Mesenchymal stem cell (in vitro differentiated cells and primary cell): Measurements from ENCODE around the gene EFNA5.

Source experiments
- DNase-seq: peaks from one replicate; pipeline ENCODE4 v3.0.0-alpha.2; 2013
- H2AFZ ChIP-seq: one replicate; pipeline ENCODE4 v1.6.1; 2013; ENCODE audit warnings: low read depth, mild to moderate bottlenecking, control low read depth, inconsistent platforms, low read length, moderate library complexity
- H2AK5ac ChIP-seq: 2 replicates; pipeline ENCODE4 v1.6.1; 2013; ENCODE audit warnings: low read length, moderate library complexity, mild to moderate bottlenecking, inconsistent platforms; ENCODE audit not compliant: severe bottlenecking
- H2BK120ac ChIP-seq: one replicate; pipeline ENCODE4 v1.6.1; 2013; ENCODE audit warnings: low read depth, mild to moderate bottlenecking, inconsistent platforms, low read length, moderate library complexity
- H2BK12ac ChIP-seq, 2 experiments: one replicate each; pipeline ENCODE4 v1.6.1; 2013; ENCODE audit warnings: inconsistent platforms in 2 of 2, low read length in 2 of 2, mild to moderate bottlenecking in 2 of 2, moderate library complexity in 2 of 2, control low read depth in 1 of 2
- H2BK15ac ChIP-seq: one replicate; pipeline ENCODE4 v1.6.1; 2013; ENCODE audit warnings: mild to moderate bottlenecking, low read depth, inconsistent platforms; ENCODE audit not compliant: poor library complexity, severe bottlenecking
- H2BK5ac ChIP-seq: 2 replicates; pipeline ENCODE4 v1.6.1; 2013; ENCODE audit warnings: low read depth, mild to moderate bottlenecking, low read length, control low read depth, inconsistent platforms; ENCODE audit not compliant: poor library complexity, severe bottlenecking
- H3K14ac ChIP-seq, 2 experiments: one replicate each; pipeline ENCODE4 v1.6.1; 2013; ENCODE audit warnings: inconsistent platforms in 2 of 2, low read length in 2 of 2, control low read depth in 1 of 2, mild to moderate bottlenecking in 1 of 2, moderate library complexity in 1 of 2
- H3K18ac ChIP-seq, 2 experiments: one replicate each; pipeline ENCODE4 v1.6.1; 2013; ENCODE audit warnings: inconsistent platforms in 2 of 2, low read length in 2 of 2, control low read depth in 1 of 2, low read depth in 1 of 2, mild to moderate bottlenecking in 1 of 2
- H3K23ac ChIP-seq, 2 experiments: one replicate each; pipeline ENCODE4 v1.6.1; 2013; ENCODE audit warnings: inconsistent platforms in 2 of 2, low read length in 2 of 2, mild to moderate bottlenecking in 2 of 2, moderate library complexity in 2 of 2, control low read depth in 1 of 2
- H3K27ac ChIP-seq: 2 replicates; pipeline ENCODE4 v1.5.1; 2013; ENCODE audit warnings: mild to moderate bottlenecking, moderate library complexity, low read length, control low read depth, inconsistent platforms; ENCODE audit not compliant: poor library complexity, severe bottlenecking
- H3K27me3 ChIP-seq, 2 experiments: 2 replicates each; pipeline versions ENCODE4 v1.6.1 to v1.7.0; 2013; ENCODE audit warnings: low read length in 2 of 2, mild to moderate bottlenecking in 2 of 2, moderate library complexity in 2 of 2, control low read depth in 1 of 2, inconsistent platforms in 1 of 2; ENCODE audit not compliant: control insufficient read depth in 1 of 2, insufficient read depth in 1 of 2
- H3K36me3 ChIP-seq, 2 experiments: 2 replicates each; pipeline versions ENCODE4 v1.6.1 to v1.7.0; 2013; ENCODE audit warnings: low read length in 2 of 2, control low read depth in 1 of 2, inconsistent platforms in 1 of 2, low read depth in 1 of 2, mild to moderate bottlenecking in 1 of 2; ENCODE audit not compliant: insufficient read depth in 2 of 2, control insufficient read depth in 1 of 2
- H3K4ac ChIP-seq, 2 experiments: one replicate each; pipeline ENCODE4 v1.6.1; 2013; ENCODE audit warnings: inconsistent platforms in 2 of 2, low read length in 2 of 2, mild to moderate bottlenecking in 2 of 2, moderate library complexity in 2 of 2, control low read depth in 1 of 2, low read depth in 1 of 2
- H3K4me1 ChIP-seq: 2 replicates; pipeline ENCODE4 v1.6.1; 2013; ENCODE audit warnings: low read depth, low read length, control low read depth; ENCODE audit not compliant: control insufficient read depth, insufficient read depth
- H3K4me2 ChIP-seq: 2 replicates; pipeline ENCODE4 v1.6.1; 2013; ENCODE audit warnings: low read length, mild to moderate bottlenecking, inconsistent platforms; ENCODE audit not compliant: poor library complexity, severe bottlenecking
- H3K4me3 ChIP-seq, 2 experiments: 2 replicates each; pipeline versions ENCODE4 v1.5.1 to v1.7.0; 2013; ENCODE audit warnings: low read length in 2 of 2, mild to moderate bottlenecking in 2 of 2, control low read depth in 1 of 2, low read depth in 1 of 2; ENCODE audit not compliant: insufficient read depth in 1 of 2
- H3K79me1 ChIP-seq: replicated peaks from 2 replicates; pipeline ENCODE4 v1.6.1; 2013; ENCODE audit warnings: mild to moderate bottlenecking, control low read depth, low read length, inconsistent platforms; ENCODE audit not compliant: poor library complexity, severe bottlenecking
- H3K9ac ChIP-seq: 2 replicates; pipeline ENCODE4 v1.7.0; 2013; ENCODE audit warnings: mild to moderate bottlenecking, low read length, moderate library complexity
- H3K9me3 ChIP-seq: 2 replicates; pipeline ENCODE4 v1.7.0; 2013; ENCODE audit warnings: mild to moderate bottlenecking, low read length; ENCODE audit not compliant: control insufficient read depth
- H4K8ac ChIP-seq: one replicate; pipeline ENCODE4 v1.6.1; 2013; ENCODE audit warnings: inconsistent platforms, mild to moderate bottlenecking, low read length, moderate library complexity
- H4K91ac ChIP-seq: one replicate; pipeline ENCODE4 v1.6.1; 2013; ENCODE audit warnings: mild to moderate bottlenecking, low read length, inconsistent platforms
- WGBS: methylation state at CpG from one replicate; pipeline ENCODE4 v1.1.7; 2013; ENCODE audit warnings: mixed read lengths; 5-methylcytosine and 5-hydroxymethylcytosine counted together

Gene EFNA5

GRCh38 chr5:107413754-107414153, 257.0 kb downstream of the EFNA5 start:
- no peak overlapping the region for H3K4me3 ChIP-seq
- H2BK15ac ChIP-seq: no peak overlapping the region

GRCh38 chr5:107408564-107408963, 262.2 kb downstream of the EFNA5 start:
- no peak for DNase-seq

More at GRCh38 chr5:107413754-107414153, 257.0 kb downstream of the EFNA5 start:
- Histone ChIP-seq H3K27me3 (no peaks in the 10 kb centered on the region), H2BK5ac (no peak overlapping the region), H3K23ac (no peak overlapping the region), H2BK120ac (no peak overlapping the region), H4K91ac (no peak overlapping the region), H3K4me2 (no peak overlapping the region), H3K14ac (no peak overlapping the region), H3K4ac (no peak overlapping the region), H3K36me3 (peaks cover 0 to 3% of the 10 kb centered on the region in 2 experiments), H2BK12ac (no peak overlapping the region), H3K9ac (no peak overlapping the region), H3K79me1 (peaks cover 10% of the 10 kb centered on the region), H3K9me3 (no peaks in the 10 kb centered on the region), H3K27ac (no peak overlapping the region), H2AFZ (no peak overlapping the region), H2AK5ac (no peak overlapping the region), H3K18ac (no peak overlapping the region), H4K8ac (no peak overlapping the region), H3K4me1 (peaks cover 2% of the 10 kb centered on the region)
- no peak for DNase-seq
- 100% methylated on average over 1 of the region's 1 CpG for WGBS

GRCh38 chr5:107407713-107408298, 262.9 kb downstream of the EFNA5 start:
- H3K9ac ChIP-seq: no peak overlapping the region
- H2BK12ac ChIP-seq: no peak overlapping the region
- H3K27me3 ChIP-seq: no peaks in the 10 kb centered on the region
- no peak overlapping the region for H2BK15ac ChIP-seq
- H3K9me3 ChIP-seq: no peaks in the 10 kb centered on the region
- no peak overlapping the region for H3K4me3 ChIP-seq
- no peak overlapping the region for H3K27ac ChIP-seq
- H3K18ac ChIP-seq: no peak overlapping the region
- no peak for DNase-seq
- H4K91ac ChIP-seq: no peak overlapping the region
- H2AFZ ChIP-seq: no peak overlapping the region
- no peak overlapping the region for H3K4ac ChIP-seq
- H2BK5ac ChIP-seq: no peak overlapping the region
- H4K8ac ChIP-seq: no peak overlapping the region
- peak overlapping the region; percentile 80 for H2AK5ac ChIP-seq
- H3K4me1 ChIP-seq: peaks cover 2% of the 10 kb centered on the region
- no peak overlapping the region for H2BK120ac ChIP-seq
- peaks cover 0 to 3% of the 10 kb centered on the region in 2 experiments for H3K36me3 ChIP-seq
- no peak overlapping the region for H3K14ac ChIP-seq
- H3K23ac ChIP-seq: no peak overlapping the region
- H3K79me1 ChIP-seq: peaks cover 20% of the 10 kb centered on the region
- WGBS: 92% methylated on average over 1 of the region's 3 CpGs
- H3K4me2 ChIP-seq: no peak overlapping the region

More at GRCh38 chr5:107408564-107408963, 262.2 kb downstream of the EFNA5 start:
- Histone ChIP-seq H3K18ac (no peak overlapping the region), H3K27ac (no peak overlapping the region), H2AFZ (no peak overlapping the region), H2BK120ac (no peak overlapping the region), H3K4me3 (no peak overlapping the region), H3K4me1 (no peaks in the 10 kb centered on the region), H4K91ac (no peak overlapping the region), H3K36me3 (peaks cover 0 to 3% of the 10 kb centered on the region in 2 experiments), H2BK12ac (no peak overlapping the region), H3K27me3 (no peaks in the 10 kb centered on the region), H3K23ac (no peak overlapping the region), H3K79me1 (peaks cover 20% of the 10 kb centered on the region), H3K4me2 (no peak overlapping the region), H2AK5ac (no peak overlapping the region), H3K14ac (no peak overlapping the region), H3K9me3 (no peaks in the 10 kb centered on the region), H2BK15ac (no peak overlapping the region), H4K8ac (no peak overlapping the region), H3K4ac (no peak overlapping the region), H2BK5ac (no peak overlapping the region), H3K9ac (no peak overlapping the region)
- 79% methylated on average over 2 of the region's 2 CpGs for WGBS

- H3K4me3 ChIP-seq: no peak overlapping the region
- WGBS: 91% methylated on average over 7 of the region's 10 CpGs
- no peak overlapping the region for H3K4ac ChIP-seq
- H3K4me1 ChIP-seq: peaks cover 2% of the 10 kb centered on the region
- H3K36me3 ChIP-seq: no peaks in the 10 kb centered on the region
- no peak overlapping the region for H3K4me2 ChIP-seq
- no peak overlapping the region for H3K9ac ChIP-seq
- H2AK5ac ChIP-seq: no peak overlapping the region
- no peak overlapping the region for H2AFZ ChIP-seq
- H3K27me3 ChIP-seq: no peaks in the 10 kb centered on the region
- H3K27ac ChIP-seq: no peak overlapping the region
- H3K18ac ChIP-seq: no peak overlapping the region
- H4K91ac ChIP-seq: no peak overlapping the region
- H4K8ac ChIP-seq: no peak overlapping the region
- H3K23ac ChIP-seq: no peak overlapping the region
- H3K9me3 ChIP-seq: no peaks in the 10 kb centered on the region
- H3K14ac ChIP-seq: no peak overlapping the region
- H2BK5ac ChIP-seq: no peak overlapping the region
- no peak for DNase-seq
- H2BK15ac ChIP-seq: no peak overlapping the region
- H3K79me1 ChIP-seq: peaks cover 18% of the 10 kb centered on the region
- no peak overlapping the region for H2BK12ac ChIP-seq
- no peak overlapping the region for H2BK120ac ChIP-seq
Observed at GRCh38 chr5:107404595-107405374, 266.0 kb downstream of the EFNA5 start.
